Activated B cell treated with CpG ODN at 0.5 μM for 24 hours (primary cell): ENCODE data around the gene DPP10. TPM values are rescaled to one million over a fixed set of nuclear protein-coding genes. Genes with fewer than 3 reads are reported as not detected.

Source experiments
- ATAC-seq: fragments of 200-7000 bp; cut with Tn5 transposase; one replicate; pipeline ENCODE4 v1.10.0; 2021; ENCODE audit warnings: low read depth, mild to moderate bottlenecking, moderate library complexity
- CTCF ChIA-PET: fragments of 350-600 bp; sonication (Branson Sonifier 250); formaldehyde crosslinking; loops from one replicate; lab custom pipeline; 2021; ENCODE audit warnings: antibody characterized with exemption; lab: Charles Lee
- POLR2A ChIA-PET: fragments of 350-600 bp; sonication (Branson Sonifier 250); formaldehyde crosslinking; loops from one replicate; lab custom pipeline; 2021; ENCODE audit warnings: antibody characterized with exemption; lab: Charles Lee
- DNase-seq: peaks from one replicate; pipeline ENCODE4 v3.0.0; 2022
- H3K27ac Mint-ChIP-seq: one replicate; pipeline ENCODE4 v1.8.0; 2020; ENCODE audit warnings: mixed read lengths
- H3K27me3 Mint-ChIP-seq: one replicate; pipeline ENCODE4 v1.8.0; 2021; ENCODE audit warnings: mixed read lengths
- H3K36me3 Mint-ChIP-seq: one replicate; pipeline ENCODE4 v1.8.0; 2021; ENCODE audit warnings: low read depth, mixed read lengths
- H3K4me1 Mint-ChIP-seq: one replicate; pipeline ENCODE4 v1.8.0; 2021; ENCODE audit warnings: mixed read lengths
- H3K4me3 Mint-ChIP-seq: one replicate; pipeline ENCODE4 v1.8.0; 2020; ENCODE audit warnings: mild to moderate bottlenecking, mixed read lengths
- H3K9me3 Mint-ChIP-seq: one replicate; pipeline ENCODE4 v1.8.0; 2020; ENCODE audit warnings: mixed read lengths
- CTCF ChIP-seq: fragments of 200-600 bp; IDR thresholded peaks from one replicate; pipeline ENCODE4 v1.8.0; 2022; ENCODE audit warnings: antibody characterized with exemption, mild to moderate bottlenecking
- intact Hi-C: fragments of 100-400 bp; cut with micrococcal nuclease; formaldehyde crosslinking; loops from one replicate; pipeline ENCODE4 v1.15.1; 2024
- total RNA-seq: library from RNA; stranded (reverse); gene quantifications from 2 replicates; pipeline ENCODE4 v1.2.3, GENCODE V29; 2022

The DPP10 gene
- total RNA-seq, 1 donor from 2014 or later = not detected

DNA sequence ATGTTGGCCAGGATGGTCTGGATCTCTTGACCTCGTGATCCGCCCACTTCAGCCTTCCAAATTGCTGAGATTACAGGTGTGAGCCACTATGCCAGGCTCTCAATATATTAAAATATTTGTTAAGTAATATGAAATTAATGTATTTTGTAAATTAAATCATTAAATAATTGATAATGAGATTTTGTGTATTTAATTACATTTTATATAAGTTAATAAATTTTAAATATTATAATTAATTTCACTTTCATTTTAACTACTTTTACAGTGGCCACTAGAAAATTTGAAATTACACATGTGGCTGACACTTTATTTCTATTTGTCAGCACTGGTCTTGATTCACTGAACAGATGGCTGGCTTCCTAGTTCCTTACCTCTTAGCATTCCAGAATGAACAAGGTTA is 102.6 kb downstream of the DPP10 start:
- Mint-ChIP-seq H3K36me3 (no peaks in the 10 kb centered on the region), H3K4me1 (no peaks in the 10 kb centered on the region), H3K9me3 (no peaks in the 10 kb centered on the region), H3K4me3 (no peak overlapping the region), H3K27ac (no peak overlapping the region), H3K27me3 (peaks cover 3% of the 10 kb centered on the region)
- ATAC-seq (no peak), DNase-seq (no peak)
- POLR2A ChIA-PET = no interaction called here
- TF ChIP-seq CTCF = no peak
- CTCF ChIA-PET = no interaction called here
- intact Hi-C loops = no loop called here

- Mint-ChIP-seq H3K4me1 (no peaks in the 10 kb centered on the region), H3K9me3 (no peaks in the 10 kb centered on the region), H3K27me3 (peaks cover 3% of the 10 kb centered on the region), H3K36me3 (no peaks in the 10 kb centered on the region), H3K27ac (no peak overlapping the region), H3K4me3 (no peak overlapping the region)
- POLR2A ChIA-PET = no interaction called here
- CTCF ChIA-PET = no interaction called here
- DNase-seq = no peak
- ATAC-seq = no peak
- no peak for TF ChIP-seq CTCF
- intact Hi-C loops = no loop called here
These were observed 104.1 kb downstream of the DPP10 start for GRCh38 chr2:114546531-114546930.

DNA sequence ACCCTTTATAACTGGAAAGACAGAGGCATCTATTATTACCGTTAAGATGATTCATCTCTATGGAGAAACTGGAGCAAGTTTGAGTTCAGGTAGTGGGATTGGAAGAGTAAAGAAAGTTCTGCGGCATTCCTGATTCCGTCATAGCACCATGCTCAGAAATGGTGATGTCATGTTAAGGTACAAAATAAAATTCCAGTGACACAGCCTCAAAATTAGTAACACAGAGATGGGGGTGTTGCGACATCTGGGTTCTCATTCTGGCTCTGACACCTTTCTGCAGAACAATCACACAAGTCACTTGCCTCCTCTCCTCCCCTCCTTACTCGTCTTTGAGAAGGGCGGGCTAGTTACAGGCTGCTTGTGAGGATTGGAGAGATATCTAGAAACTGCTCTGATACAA is 105.7 kb downstream of the DPP10 start:
- Mint-ChIP-seq H3K4me1 (no peaks in the 10 kb centered on the region), H3K36me3 (no peaks in the 10 kb centered on the region), H3K27me3 (peaks cover 2% of the 10 kb centered on the region), H3K27ac (no peak overlapping the region), H3K4me3 (no peak overlapping the region), H3K9me3 (no peaks in the 10 kb centered on the region)
- no peak for DNase-seq
- intact Hi-C loops = no loop called here
- no peak for ATAC-seq
- POLR2A ChIA-PET = no interaction called here
- CTCF ChIA-PET = no interaction called here
- no peak for TF ChIP-seq CTCF

DNA sequence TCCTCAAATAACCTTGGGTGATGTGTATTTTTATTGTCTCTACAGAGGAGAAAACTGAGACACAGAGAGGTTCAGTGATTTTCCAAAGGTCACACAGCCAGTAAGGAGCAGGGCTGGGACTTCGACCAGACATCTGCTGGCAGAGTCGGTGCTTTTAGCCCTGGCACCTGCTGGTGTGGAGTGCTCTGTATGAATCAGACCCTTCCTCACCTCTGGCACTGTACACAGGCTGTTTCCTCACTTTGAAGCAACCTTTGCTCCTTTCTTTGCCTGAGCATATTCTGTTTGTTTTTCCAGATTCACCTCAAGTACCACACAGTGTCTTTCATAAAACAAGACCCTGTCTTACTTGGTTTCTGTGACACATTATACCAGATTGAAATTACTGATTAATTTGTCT is 107.9 kb downstream of the DPP10 start:
- no peak for DNase-seq
- Mint-ChIP-seq H3K27ac (no peak overlapping the region), H3K4me1 (no peaks in the 10 kb centered on the region), H3K4me3 (no peak overlapping the region), H3K9me3 (no peaks in the 10 kb centered on the region), H3K27me3 (peaks cover 2% of the 10 kb centered on the region), H3K36me3 (no peaks in the 10 kb centered on the region)
- TF ChIP-seq CTCF = no peak
- intact Hi-C loops = loop anchor here (10.0 kb wide), 1 partner anchor 586 kb away; no protein-coding TSS in a partner anchor
- ChIA-PET POLR2A (no interaction called here), CTCF (no interaction called here)
- ATAC-seq = no peak

GRCh38 chr2:114550895-114551793 is 108.7 kb downstream of the DPP10 start:
- CTCF ChIA-PET = no interaction called here
- no peaks in the 10 kb centered on the region for H3K36me3 Mint-ChIP-seq
- intact Hi-C loops = loop anchor here (10.0 kb wide), 1 partner anchor 586 kb away; no protein-coding TSS in a partner anchor
- ATAC-seq = no peak
- H3K27me3 Mint-ChIP-seq = peaks cover 2% of the 10 kb centered on the region
- POLR2A ChIA-PET = no interaction called here
- no peak overlapping the region for H3K4me3 Mint-ChIP-seq
- DNase-seq = no peak
- H3K4me1 Mint-ChIP-seq = no peaks in the 10 kb centered on the region
- no peak for TF ChIP-seq CTCF
- H3K9me3 Mint-ChIP-seq = no peaks in the 10 kb centered on the region
- no peak overlapping the region for H3K27ac Mint-ChIP-seq
